AG10803 (cell line): ENCODE data around the gene MAP7.
A peak's percentile ranks its signal among the peaks of the same experiment; 100 is the strongest.

Experiments
- DNase-seq: peaks from one replicate; pipeline ENCODE4 v3.0.0; 2010; ENCODE audit warnings: low read depth
- H3K4me3 ChIP-seq: 2 replicates; pipeline ENCODE4 v1.5.1; 2011; ENCODE audit warnings: mild to moderate bottlenecking, low read length, control low read depth
- TF ChIP-seq, protein P1 (sequence below): conservative IDR thresholded peaks from 2 replicates; pipeline ENCODE4 v1.5.1; 2011; ENCODE audit warnings: mild to moderate bottlenecking, low read length, control low read depth, inconsistent platforms

The MAP7 gene

DNA sequence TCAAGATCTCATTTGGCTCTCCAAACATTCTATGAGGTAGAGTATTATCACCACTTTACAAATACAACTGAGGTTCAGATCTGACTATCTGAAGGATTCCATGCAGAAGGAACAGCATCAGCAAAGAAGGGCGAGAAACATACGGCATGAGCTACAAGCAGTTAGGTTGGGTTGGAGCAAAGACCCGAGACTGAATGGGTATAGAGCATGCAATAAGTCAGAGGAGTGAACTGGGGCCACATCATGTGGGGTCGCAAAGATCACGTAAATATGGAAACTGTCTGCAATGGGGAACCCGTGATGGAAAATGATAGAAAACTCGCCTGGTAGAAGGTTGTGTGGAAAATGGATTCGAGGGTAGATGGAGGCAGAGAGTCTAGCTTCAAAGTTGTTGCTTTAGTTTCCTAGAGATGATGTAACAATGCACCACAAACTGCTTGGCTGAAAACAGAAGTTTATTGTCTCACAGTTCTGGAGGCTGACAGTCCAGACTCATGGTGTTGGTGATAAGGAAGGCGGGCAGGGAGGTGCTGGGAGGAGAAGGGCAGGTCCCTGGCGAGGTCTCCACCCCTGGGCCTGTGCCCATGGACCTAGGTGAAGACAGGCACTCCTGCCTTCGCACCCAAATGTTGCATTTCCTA, 216.3 kb downstream of the MAP7 start:
- no peak overlapping the region for H3K4me3 ChIP-seq
- TF ChIP-seq, protein P1, sequence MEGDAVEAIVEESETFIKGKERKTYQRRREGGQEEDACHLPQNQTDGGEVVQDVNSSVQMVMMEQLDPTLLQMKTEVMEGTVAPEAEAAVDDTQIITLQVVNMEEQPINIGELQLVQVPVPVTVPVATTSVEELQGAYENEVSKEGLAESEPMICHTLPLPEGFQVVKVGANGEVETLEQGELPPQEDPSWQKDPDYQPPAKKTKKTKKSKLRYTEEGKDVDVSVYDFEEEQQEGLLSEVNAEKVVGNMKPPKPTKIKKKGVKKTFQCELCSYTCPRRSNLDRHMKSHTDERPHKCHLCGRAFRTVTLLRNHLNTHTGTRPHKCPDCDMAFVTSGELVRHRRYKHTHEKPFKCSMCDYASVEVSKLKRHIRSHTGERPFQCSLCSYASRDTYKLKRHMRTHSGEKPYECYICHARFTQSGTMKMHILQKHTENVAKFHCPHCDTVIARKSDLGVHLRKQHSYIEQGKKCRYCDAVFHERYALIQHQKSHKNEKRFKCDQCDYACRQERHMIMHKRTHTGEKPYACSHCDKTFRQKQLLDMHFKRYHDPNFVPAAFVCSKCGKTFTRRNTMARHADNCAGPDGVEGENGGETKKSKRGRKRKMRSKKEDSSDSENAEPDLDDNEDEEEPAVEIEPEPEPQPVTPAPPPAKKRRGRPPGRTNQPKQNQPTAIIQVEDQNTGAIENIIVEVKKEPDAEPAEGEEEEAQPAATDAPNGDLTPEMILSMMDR, result no peak
- DNase-seq, result no peak

DNA sequence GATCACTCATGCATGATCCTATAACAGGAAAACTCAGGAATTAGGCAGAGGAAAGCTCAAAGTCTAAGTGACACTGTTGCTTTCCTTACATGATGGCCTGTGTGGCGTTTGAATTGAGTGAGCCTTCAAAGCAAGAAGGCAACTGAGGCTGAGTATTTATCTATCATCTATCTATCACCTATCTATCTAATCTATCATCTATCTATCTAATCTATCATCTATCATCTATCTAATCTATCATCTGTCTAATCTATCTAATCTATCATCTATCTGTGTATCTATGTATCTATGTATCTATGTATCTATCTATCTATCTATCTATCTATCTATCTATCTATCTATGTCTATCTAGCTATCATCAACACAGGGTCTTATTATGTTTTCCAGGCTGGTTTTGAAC, 218.8 kb downstream of the MAP7 start:
- TF ChIP-seq, protein P1, result no peak
- DNase-seq, result no peak
- H3K4me3 ChIP-seq, result no peak overlapping the region

DNA sequence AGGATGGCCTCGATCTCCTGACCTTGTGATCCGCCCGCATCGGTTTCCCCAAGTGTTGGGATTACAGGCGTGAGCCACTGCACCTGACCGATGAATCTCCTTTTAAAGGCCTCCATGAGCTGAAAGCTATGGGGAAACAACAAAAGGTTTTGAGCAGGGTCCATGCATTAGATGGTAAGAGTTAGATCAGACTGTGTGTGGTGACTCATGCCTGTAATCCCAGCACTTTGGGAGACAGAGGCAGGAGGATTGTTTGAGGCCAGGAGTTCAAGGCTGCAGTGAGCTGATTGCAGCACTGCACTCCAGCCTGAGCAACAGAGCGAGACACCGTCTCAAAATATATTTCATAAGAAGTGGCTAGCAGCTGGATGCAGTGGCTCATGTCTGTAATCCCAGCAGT, 219.6 kb downstream of the MAP7 start:
- DNase-seq, result no peak
- no peak overlapping the region for H3K4me3 ChIP-seq
- TF ChIP-seq, protein P1, result no peak

DNA sequence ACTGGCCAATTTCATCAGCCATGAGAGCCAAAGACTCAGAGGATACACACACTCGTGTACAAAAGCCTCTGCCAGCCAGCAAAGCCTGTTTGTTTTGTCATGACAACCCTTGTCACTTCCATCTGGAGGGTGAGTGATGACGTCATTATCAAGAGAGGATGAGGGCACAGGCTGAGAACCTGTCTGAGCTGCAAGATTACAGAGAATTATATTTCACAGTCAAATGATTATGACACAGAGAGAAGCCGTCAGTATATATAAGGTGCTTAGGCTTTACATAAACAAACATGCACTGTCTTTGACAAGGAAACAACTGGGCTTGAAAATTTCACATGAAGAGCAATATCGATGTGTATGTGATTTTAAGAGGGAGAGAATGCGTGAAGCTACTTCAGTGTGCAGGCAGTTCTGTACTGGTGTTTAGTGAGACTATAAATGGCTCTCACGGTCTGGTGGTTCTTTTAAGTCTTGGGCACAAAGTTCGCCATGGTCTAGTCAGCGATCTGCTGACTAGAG, 224.1 kb downstream of the MAP7 start:
- TF ChIP-seq, protein P1, result no peak
- H3K4me3 ChIP-seq, result no peak overlapping the region
- DNase-seq, result peak; percentile 25

DNA sequence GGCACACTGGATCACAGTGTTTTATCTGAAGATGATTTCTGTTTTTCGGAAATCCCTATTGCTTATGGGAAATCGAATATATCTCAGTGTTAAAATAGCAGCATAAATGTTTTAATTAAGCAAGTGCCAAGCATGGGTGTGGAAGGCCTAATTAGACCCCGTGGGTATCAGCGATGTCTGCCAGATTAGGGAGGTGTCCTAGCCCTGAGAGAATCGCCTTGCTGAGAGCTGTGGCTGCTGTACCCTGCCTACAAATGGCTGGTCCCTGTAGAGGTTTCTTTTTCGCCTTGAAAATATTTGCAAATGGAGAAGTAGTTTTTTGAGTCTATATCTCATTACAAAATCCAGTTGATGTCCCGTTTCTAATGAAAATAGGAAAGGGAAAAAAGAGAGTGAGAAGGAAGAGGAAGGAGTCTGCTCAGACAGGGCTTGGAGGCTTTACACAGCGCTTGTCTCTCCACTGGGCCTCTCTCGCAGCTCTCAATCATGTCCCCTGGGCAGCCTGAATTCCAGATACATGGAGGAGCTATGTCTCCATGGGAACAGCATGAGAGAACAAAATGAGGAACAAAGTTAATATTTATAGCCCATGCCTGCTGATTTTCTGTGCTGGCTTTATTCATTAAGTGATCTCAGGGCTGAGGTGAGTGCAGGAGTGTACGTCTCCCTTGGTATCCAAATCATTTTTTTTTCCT, 225.4 kb downstream of the MAP7 start:
- TF ChIP-seq, protein P1, result no peak
- DNase-seq, result no peak
- H3K4me3 ChIP-seq, result no peak overlapping the region

DNA sequence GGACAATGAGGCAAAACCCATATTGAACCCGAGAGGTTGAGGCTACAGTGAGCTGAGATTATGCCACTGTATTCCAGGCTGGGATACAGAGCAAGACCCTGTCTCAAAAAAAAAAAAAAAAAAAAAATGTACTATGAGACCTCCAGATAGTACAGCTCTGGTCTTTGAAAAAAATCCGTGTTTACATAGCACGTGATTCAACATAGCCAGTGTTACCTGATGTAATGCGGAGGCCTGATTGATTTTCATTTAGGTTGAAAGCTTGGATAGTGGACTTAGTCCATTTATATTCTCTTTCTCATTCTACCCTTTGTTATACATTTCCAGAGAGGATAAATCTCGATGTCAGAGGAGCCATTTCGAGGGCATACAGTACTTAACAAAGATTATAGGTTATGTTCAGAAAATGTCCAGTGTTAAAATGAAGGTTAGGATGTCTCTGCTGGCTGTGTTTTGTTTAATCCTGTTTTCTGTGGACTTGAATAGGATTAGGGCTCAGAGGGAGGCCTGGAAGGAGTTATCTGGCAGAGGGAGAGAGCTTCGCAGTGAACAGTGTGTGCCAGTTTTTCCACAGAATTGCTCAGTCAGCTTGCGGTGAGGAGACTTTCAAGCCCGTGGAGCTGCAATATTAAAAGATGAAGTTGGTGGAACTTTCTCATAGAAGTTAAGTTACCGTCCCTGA, 226.7 kb downstream of the MAP7 start:
- no peak overlapping the region for H3K4me3 ChIP-seq
- TF ChIP-seq, protein P1, result no peak
- peak; percentile 36 for DNase-seq
